Uterine smooth muscle cell (primary cell): ENCODE data around the gene GMPPA. TPM values are rescaled to one million over a fixed set of nuclear protein-coding genes. Genes with fewer than 3 reads are reported as not detected.

Experiments
- total RNA-seq: library from RNA; depleted of rRNA; stranded (reverse); fragments of >200 nt; gene quantifications from 2 replicates; pipeline ENCODE4 v1.2.3, GENCODE V29; 2014

GMPPA gene
- 67.4 and 70.6 TPM in 2 replicates for total RNA-seq

GRCh38 chr2:219498280-219499057 is at the start of gene GMPPA:
Gene GMPPA (plus strand): TSS chr2:219498891. CDS start chr2:219499976, 1,085 bp downstream.

GRCh38 chr2:219514196-219514761 is 15.6 kb downstream of the GMPPA start, which contains the start of gene ASIC4:
Gene ASIC4 (plus strand): TSS chr2:219514482. CDS start chr2:219514725, 243 bp downstream.

GRCh38 chr2:219543596-219544358 is 45.1 kb downstream of the GMPPA start, which contains the start of the genes CHPF and TMEM198:
Gene CHPF (minus strand): TSS chr2:219543809. CDS start chr2:219543538, 271 bp downstream.
Gene TMEM198 (plus strand): TSS chr2:219544028. CDS start chr2:219544728, 700 bp downstream.

Other genes starting within 250 kb of the GMPPA start
- gene TUBA4B, start 245.6 kb upstream of the GMPPA start, total RNA-seq: 0.11 TPM in 1 of 2 replicates, not detected in the other
- 6.9 and 11.5 TPM in 2 replicates for gene TUBA4A, start 245.0 kb upstream of the GMPPA start, total RNA-seq
- 47.1 and 51.1 TPM in 2 replicates for gene DNAJB2, start 219.5 kb upstream of the GMPPA start, total RNA-seq
- 9.0 and 58.1 TPM in 2 replicates for gene PTPRN, start 189.5 kb upstream of the GMPPA start, total RNA-seq
- not detected in 2 replicates for gene RESP18, start 166.1 kb upstream of the GMPPA start, total RNA-seq
- gene DNPEP, start 111.0 kb upstream of the GMPPA start, total RNA-seq: 80.4 and 85.0 TPM in 2 replicates
- gene DES, start 80.5 kb upstream of the GMPPA start, total RNA-seq: 284 and 858 TPM in 2 replicates
- gene SPEG, start 64.0 kb upstream of the GMPPA start, total RNA-seq: 38.8 and 60.6 TPM in 2 replicates
- 0.25 and 0.55 TPM in 2 replicates for gene ASIC4, start 15.6 kb downstream of the GMPPA start, total RNA-seq
- gene CHPF, start 44.9 kb downstream of the GMPPA start, total RNA-seq: 187 and 327 TPM in 2 replicates
- gene TMEM198, start 45.1 kb downstream of the GMPPA start, total RNA-seq: 0.77 and 1.9 TPM in 2 replicates
- gene OBSL1, start 72.6 kb downstream of the GMPPA start, total RNA-seq: 47.6 and 70.9 TPM in 2 replicates
- gene INHA, start 73.4 kb downstream of the GMPPA start, total RNA-seq: 0.11 and 0.50 TPM in 2 replicates
- gene STK11IP, start 99.0 kb downstream of the GMPPA start, total RNA-seq: 17.9 and 18.6 TPM in 2 replicates
- gene SLC4A3, start 128.7 kb downstream of the GMPPA start, total RNA-seq: 4.3 and 9.5 TPM in 2 replicates